Fibroblast of lung (primary cell): ENCODE results near the gene CDCA4. TPM values are rescaled to one million over a fixed set of nuclear protein-coding genes. Genes with fewer than 3 reads are reported as not detected.
A peak's percentile ranks its signal among the peaks of the same experiment; 100 is the strongest.

ENCODE experiments used
- DNase-seq, 2 donors: peaks; one replicate each; pipeline versions ENCODE4 v3.0.0 to v3.0.0-alpha.2; 2010; ENCODE audit warnings: low read depth in 2 of 2
- H2AFZ ChIP-seq: 2 replicates; pipeline ENCODE4 v1.5.1; 2012; ENCODE audit warnings: low read length, control low read depth, inconsistent platforms
- H3K27ac ChIP-seq: 2 replicates; pipeline ENCODE4 v1.5.1; 2011; ENCODE audit warnings: low read length, control low read depth; ENCODE audit not compliant: insufficient read depth
- H3K27me3 ChIP-seq: 2 replicates; pipeline ENCODE4 v1.5.1; 2011; ENCODE audit warnings: mild to moderate bottlenecking, low read length; ENCODE audit not compliant: control insufficient read depth, insufficient read depth
- H3K36me3 ChIP-seq: 2 replicates; pipeline ENCODE4 v1.5.1; 2011; ENCODE audit warnings: low read length; ENCODE audit not compliant: control insufficient read depth, insufficient read depth
- H3K4me1 ChIP-seq: 2 replicates; pipeline ENCODE4 v1.5.1; 2011; ENCODE audit warnings: low read length; ENCODE audit not compliant: control insufficient read depth, insufficient read depth; ENCODE audit errors: extremely low read depth
- H3K4me2 ChIP-seq: 2 replicates; pipeline ENCODE4 v1.5.1; 2011; ENCODE audit warnings: low read length, control low read depth; ENCODE audit not compliant: insufficient read depth; ENCODE audit errors: extremely low read depth
- H3K4me3 ChIP-seq, 4 experiments: fragments of 200-600 bp in 1 of 4; sonication (generic) in 1 of 4; replicated peaks in 1 of 4; 2 replicates each; pipeline ENCODE4 v1.5.1; 2011 to 2016; ENCODE audit warnings: low read length in 4 of 4, low read depth in 3 of 4, mild to moderate bottlenecking in 3 of 4, control low read depth in 2 of 4, inconsistent platforms in 1 of 4, mixed read lengths in 1 of 4; ENCODE audit not compliant: insufficient read depth in 1 of 4; ENCODE audit errors: control extremely low read depth in 1 of 4
- H3K79me2 ChIP-seq: 2 replicates; pipeline ENCODE4 v1.5.1; 2012; ENCODE audit warnings: mild to moderate bottlenecking, low read length, inconsistent platforms; ENCODE audit not compliant: control insufficient read depth, insufficient read depth
- H3K9ac ChIP-seq: 2 replicates; pipeline ENCODE4 v1.5.1; 2011; ENCODE audit warnings: mild to moderate bottlenecking, low read length, control low read depth; ENCODE audit not compliant: insufficient read depth
- H3K9me3 ChIP-seq: 2 replicates; pipeline ENCODE4 v1.5.1; 2012; ENCODE audit warnings: low read depth, low read length; ENCODE audit not compliant: control insufficient read depth, insufficient read depth
- H4K20me1 ChIP-seq: 2 replicates; pipeline ENCODE4 v1.5.1; 2011; ENCODE audit warnings: low read length; ENCODE audit not compliant: control insufficient read depth, insufficient read depth; ENCODE audit errors: extremely low read depth
- EZH2 ChIP-seq: IDR thresholded peaks from 2 replicates; pipeline ENCODE4 v1.5.1; 2012; ENCODE audit warnings: low read length, control low read depth, mild to moderate bottlenecking; ENCODE audit errors: missing control alignments
- polyA plus RNA-seq, 2 donors: library from polyadenylated mRNA; depleted of rRNA in 1 of 2; stranded (reverse) in 1 of 2; unstranded in 1 of 2; fragments of >200 nt; gene quantifications; 2 replicates each; pipeline ENCODE4 v1.2.1, GENCODE V29; 2011 to 2012; ENCODE audit warnings: missing spikeins in 1 of 2
- total RNA-seq: library from RNA; depleted of rRNA; stranded (reverse); fragments of >200 nt; gene quantifications from 2 replicates; pipeline ENCODE4 v1.2.1, GENCODE V29; 2014
- TF ChIP-seq, protein P1 (sequence below), 2 donors: IDR thresholded peaks in 1 of 2; conservative IDR thresholded peaks in 1 of 2; 1 replicate in 1 of 2; 2 replicates in 1 of 2; pipeline ENCODE4 v1.5.1; 2011 to 2012; ENCODE audit warnings: low read length in 2 of 2, control low read depth in 1 of 2, inconsistent platforms in 1 of 2, low read depth in 1 of 2, mild to moderate bottlenecking in 1 of 2

The CDCA4 gene
- total and polyA plus RNA-seq, 2 donors (not counting 1 experiment from before 2014, with no cell fraction given) = 7.9 to 8.0 TPM

DNA sequence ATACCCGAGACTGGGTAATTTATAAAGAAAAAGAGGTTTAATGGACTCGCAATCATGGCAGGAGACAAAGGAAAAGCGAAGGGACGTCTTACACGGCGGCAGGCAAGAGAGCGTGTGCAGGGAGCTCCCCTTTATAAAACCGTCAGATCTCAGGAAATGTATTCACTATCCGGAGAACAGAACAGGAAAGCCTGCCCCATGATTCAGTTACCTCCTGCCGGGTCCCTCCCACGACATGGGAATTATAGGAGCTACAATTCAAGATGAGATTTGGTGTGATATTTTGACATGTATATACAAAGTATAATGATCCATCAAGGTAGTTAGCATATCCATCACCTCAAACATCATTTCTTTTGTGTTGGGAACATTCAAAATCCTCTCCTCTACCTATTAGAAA, 2.3 kb upstream of the CDCA4 start:
- Histone ChIP-seq H3K4me2 (no peak overlapping the region), H3K9ac (no peak overlapping the region), H3K27me3 (no peaks in the 10 kb centered on the region), H3K79me2 (peaks cover 30% of the 10 kb centered on the region), H3K27ac (no peak overlapping the region), H3K4me1 (peaks cover 14% of the 10 kb centered on the region), H3K4me3 (no peak overlapping the region), H2AFZ (no peak overlapping the region), H3K36me3 (peaks cover 3% of the 10 kb centered on the region), H3K9me3 (no peaks in the 10 kb centered on the region), H4K20me1 (no peaks in the 10 kb centered on the region)
- DNase-seq = peak in 1 of 2 donors; percentile 44
- no peak for TF ChIP-seq EZH2
- TF ChIP-seq, protein P1, sequence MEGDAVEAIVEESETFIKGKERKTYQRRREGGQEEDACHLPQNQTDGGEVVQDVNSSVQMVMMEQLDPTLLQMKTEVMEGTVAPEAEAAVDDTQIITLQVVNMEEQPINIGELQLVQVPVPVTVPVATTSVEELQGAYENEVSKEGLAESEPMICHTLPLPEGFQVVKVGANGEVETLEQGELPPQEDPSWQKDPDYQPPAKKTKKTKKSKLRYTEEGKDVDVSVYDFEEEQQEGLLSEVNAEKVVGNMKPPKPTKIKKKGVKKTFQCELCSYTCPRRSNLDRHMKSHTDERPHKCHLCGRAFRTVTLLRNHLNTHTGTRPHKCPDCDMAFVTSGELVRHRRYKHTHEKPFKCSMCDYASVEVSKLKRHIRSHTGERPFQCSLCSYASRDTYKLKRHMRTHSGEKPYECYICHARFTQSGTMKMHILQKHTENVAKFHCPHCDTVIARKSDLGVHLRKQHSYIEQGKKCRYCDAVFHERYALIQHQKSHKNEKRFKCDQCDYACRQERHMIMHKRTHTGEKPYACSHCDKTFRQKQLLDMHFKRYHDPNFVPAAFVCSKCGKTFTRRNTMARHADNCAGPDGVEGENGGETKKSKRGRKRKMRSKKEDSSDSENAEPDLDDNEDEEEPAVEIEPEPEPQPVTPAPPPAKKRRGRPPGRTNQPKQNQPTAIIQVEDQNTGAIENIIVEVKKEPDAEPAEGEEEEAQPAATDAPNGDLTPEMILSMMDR (conservative IDR thresholded peaks at IDR 0.05 in 1 of 2, IDR thresholded peaks at IDR 0.05 in 1 of 2; ENCODE audit: low read depth in 1 of 2, low read length in 2 of 2) = no peak

DNA sequence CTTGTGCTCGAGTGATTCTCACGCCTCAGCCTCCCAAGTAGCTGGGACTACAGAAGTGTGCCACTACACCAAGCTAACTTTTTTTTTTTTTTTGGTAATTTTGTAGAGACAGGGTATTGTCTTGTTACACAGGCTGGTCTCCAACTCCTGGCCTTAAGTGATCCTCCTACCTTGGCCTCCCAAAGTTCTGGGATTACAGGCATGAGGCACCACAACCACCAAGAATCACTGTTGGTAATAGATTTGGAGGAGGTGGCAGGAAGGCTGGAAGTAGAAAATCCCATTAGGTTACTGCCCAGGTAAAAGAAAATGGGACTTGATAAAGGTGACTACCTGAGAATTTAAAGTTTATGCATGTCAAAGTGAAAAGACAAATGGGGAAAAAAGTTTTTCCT, 1.4 kb upstream of the CDCA4 start:
- H3K4me2 ChIP-seq = peak overlapping the region; percentile 65
- H3K36me3 ChIP-seq = peaks cover 3% of the 10 kb centered on the region
- peak overlapping the region; percentile 41 for H3K27ac ChIP-seq
- no peak for TF ChIP-seq EZH2
- TF ChIP-seq, protein P1 (conservative IDR thresholded peaks at IDR 0.05 in 1 of 2, IDR thresholded peaks at IDR 0.05 in 1 of 2; ENCODE audit: low read depth in 1 of 2, low read length in 2 of 2) = no peak
- H3K27me3 ChIP-seq = no peaks in the 10 kb centered on the region
- DNase-seq = no peak
- H3K79me2 ChIP-seq = peaks cover 38% of the 10 kb centered on the region
- H3K4me1 ChIP-seq = peaks cover 14% of the 10 kb centered on the region
- no peaks in the 10 kb centered on the region for H4K20me1 ChIP-seq
- peak overlapping the region; percentile 43 to 94 (median 76) for H3K4me3 ChIP-seq
- H2AFZ ChIP-seq = no peak overlapping the region
- no peaks in the 10 kb centered on the region for H3K9me3 ChIP-seq
- no peak overlapping the region for H3K9ac ChIP-seq

DNA sequence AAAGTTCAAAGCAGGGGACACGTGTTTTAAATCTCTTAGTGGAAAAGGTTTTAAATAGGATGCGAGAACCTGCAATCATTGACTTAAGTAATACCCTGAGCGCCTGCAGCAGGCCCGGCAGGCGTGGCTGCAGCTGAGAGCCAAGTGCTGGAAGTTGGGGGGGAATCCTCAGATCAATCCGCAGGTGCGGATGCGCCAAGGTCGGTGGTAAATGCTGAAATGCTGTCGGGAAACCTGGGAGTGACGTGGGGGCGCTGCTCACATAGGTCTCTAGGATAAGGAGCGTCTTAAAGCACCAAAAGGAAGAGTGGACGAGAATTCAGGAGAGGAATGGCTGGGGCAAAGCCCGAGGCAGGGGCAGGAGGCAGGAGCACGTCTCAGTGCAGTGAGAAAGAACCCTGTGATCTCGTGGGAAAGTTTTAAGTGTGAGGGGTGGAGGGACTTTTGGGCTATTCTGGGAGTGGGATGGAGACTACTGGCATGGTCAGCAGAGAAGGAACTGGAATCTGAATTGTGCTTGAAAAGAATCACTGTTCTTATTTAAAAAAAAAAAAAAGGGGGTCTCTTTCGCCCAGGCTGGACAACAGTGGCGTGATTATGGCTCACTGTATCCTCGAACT, 883 bp upstream of the CDCA4 start:
- Histone ChIP-seq H3K79me2 (peaks cover 43% of the 10 kb centered on the region), H3K4me2 (peak overlapping the region; percentile 65)
- TF ChIP-seq, protein P1 (conservative IDR thresholded peaks at IDR 0.05 in 1 of 2, IDR thresholded peaks at IDR 0.05 in 1 of 2; ENCODE audit: low read depth in 1 of 2, low read length in 2 of 2) = no peak
- no peak for TF ChIP-seq EZH2

More for the DNA sequence above, 883 bp upstream of the CDCA4 start:
- Histone ChIP-seq H3K36me3 (peaks cover 3% of the 10 kb centered on the region), H3K27me3 (no peaks in the 10 kb centered on the region), H4K20me1 (no peaks in the 10 kb centered on the region), H3K4me1 (peaks cover 14% of the 10 kb centered on the region), H3K9me3 (no peaks in the 10 kb centered on the region), H3K27ac (peak overlapping the region; percentile 41), H3K4me3 (peak overlapping the region; percentile 43 to 94 (median 76)), H3K9ac (peak overlapping the region; percentile 74), H2AFZ (peak overlapping the region; percentile 32)
- DNase-seq = peak; percentile 43 to 54
